ENCODE data around the gene FEV.
"Not testable (repeated sequence)": the region's sequence is repeated elsewhere in the genome, so short reads cannot be mapped to it uniquely, and the experiment has no call there.

FEV gene

DNA sequence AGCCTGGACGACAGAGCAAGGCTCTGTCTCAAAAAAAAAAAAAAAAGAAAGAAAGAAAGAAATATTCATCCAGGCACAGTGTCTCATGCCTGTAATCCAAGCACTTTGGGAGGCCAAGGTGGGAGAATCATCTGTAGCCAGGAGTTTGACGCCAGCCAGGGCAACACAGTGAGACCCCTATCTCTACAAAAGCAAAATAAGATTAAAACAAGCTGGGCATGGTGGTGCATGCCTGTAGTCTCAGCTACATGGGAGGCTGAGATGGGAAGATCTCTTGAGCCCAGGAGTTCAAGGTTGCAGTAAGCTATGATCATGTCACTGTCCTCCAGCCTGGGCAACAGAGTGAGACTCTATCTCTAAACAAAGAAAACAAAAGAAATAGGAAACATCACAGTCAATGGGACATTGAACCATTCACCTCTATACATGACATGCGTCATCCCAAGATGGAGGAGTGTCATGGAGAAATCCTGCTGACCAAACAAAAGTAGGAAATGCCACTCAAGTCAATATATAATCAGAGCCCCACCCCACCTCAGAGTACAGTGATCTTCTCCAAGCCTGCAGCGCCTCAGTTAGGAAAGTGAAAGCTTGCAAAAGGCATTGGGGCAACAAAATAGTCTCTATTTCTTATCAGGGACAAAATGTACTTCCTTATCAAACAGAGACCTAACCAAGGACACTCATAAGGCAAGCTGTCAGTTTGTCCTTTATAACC is 9.8 kb downstream of the FEV start:
- DNase-seq (ENCODE audit: low spot score): no peak

DNA sequence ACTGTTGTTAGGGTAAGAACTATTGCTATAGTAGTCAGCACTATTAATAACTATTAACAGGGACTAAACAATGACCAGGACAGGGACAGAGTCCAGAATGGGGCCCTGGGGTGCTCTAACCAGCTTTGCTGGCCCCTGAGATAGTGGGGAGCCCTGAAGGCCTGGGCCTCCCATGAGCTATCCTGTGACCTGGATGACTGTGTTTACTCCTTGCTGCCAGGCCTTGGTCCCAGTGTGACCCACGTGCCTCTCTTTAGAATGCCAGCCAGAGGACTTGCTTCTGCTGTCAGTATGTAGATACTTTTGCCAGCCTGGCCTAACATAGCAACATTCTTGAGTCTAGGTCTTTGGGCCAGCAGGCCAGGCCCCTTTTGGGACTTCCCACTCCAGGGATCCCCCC is 14.1 kb downstream of the FEV start:
- no peak for DNase-seq (ENCODE audit: low spot score)

DNA sequence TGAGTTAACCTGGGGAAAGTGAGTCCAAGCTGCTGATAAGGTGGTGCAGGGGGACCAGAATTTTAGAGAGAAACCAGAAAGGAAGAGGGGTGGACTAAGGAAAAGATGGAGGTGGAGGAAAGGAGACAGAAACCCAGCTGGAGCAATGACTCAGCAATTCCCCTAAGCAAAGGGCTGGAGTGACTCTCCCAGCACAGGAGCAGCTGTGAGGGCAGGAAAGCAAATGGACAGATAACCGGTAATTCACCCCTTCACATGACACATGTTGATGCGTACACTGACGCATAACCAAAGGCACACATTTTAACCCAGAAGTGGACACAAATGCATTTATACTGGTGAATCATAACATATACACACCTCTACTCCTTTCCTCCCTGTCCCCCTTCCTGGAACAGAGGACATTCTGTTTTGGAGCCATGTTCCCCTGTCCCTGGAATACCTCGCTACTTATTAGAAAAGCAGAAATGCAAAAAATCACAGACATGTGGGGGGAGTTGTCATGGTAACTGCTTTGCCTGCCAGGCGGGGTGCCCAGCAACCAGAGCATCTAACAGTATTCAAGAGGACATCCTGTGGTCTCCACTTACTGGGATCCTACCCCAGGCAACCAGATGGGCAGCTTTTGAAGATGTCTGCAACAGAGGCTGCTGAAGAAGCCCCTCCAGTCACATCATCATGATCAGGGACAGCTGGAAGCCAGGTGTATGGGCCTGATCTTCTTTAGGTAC is 20.8 kb downstream of the FEV start:
- DNase-seq (ENCODE audit: low spot score): peak; percentile 61

DNA sequence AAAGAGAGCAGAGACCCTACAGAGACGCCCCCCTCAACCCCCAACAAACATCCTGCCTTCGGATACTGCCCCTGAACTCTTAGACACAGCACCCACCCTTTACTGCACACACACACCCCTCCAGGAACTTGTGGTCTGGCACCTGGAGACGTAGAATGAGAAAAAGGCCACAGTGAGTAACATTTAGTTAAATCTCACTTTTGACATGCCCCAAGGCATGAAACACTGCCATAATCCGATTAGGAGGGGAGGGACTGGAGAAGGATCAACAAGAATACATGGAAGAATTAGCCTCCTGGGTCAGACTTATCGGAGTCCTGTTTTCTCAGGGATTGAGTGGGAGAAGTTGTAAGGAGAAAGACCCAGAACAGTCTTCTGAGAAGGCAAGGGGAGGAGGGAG is 21.4 kb downstream of the FEV start:
- no peak for DNase-seq (ENCODE audit: low spot score)

DNA sequence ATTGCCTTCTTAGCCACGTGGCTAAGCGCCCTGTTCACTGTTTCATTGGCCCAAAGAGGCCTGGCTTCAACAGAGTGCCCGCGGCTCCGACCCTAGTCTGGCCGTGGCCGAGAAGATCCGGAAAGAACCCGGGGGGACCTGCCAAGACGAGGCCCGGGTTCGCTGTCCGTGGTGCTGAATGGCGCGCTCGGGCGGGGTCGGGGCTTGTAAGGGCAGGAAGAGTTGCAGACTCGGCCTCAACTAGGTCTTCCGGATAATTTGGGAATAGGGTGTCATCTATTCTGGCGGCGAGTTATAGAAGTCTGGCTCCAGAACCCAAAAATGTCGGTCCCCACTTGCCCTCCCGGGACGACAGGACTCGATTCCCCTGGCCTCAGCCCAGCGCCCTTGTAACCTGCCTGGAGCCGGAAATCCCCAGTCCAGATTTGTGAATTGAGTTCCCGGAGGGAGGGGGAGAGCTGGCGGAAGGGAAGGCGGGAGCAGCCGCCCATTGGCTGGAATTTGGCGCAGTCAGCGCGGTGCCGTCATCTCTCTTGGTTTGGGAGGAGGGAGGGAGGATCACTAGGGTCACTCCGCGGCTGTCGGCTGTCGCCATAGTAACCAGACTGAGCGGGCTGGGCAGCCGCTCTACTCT is 22.0 kb downstream of the FEV start:
- DNase-seq (ENCODE audit: low spot score): peak; percentile 96

DNA sequence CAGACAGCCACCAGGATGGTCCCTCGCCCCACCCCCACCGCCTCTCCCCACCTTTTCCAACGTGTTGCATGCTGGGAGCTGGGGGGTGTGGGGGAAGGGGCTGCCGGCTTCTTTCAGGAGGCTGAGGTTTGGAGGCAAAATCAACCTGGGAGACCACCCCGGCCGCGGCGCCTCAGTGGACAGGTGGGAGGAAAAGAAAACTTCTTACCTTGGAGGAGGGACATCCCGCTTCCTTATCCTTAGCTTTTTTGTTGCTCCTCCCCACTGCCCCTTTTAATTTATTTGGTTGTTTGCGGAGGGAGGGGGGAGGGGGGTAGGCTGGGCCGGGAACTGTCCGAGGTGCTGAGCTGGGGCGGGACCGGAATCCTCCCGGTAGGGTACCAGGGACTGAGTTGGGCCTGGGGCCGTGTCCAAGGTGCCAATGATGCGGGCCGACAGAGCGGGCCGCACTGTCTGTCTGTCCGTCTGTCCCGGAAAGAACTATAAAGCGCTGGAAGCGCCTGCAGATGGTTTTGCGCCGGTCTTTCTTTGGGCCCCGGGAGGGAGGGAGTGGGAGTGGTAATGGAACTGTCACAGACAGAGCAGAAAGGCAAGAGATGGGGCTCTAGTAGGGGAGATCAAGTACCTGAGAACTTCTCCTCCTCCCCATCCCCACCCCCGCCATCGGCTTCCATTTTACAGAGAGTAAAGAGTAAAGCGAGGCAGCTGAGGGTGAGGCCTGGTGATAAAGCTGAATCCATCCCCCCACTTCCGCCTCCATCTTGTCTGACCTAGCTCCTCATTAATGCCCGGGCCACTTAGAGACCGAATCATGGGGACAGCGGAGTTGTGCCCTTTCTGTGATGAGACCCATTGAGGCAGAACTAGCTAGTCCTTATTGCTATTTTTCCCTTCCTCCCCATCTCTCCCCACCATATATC is 23.1 kb downstream of the FEV start:
- DNase-seq (ENCODE audit: low spot score): peak; percentile 70

DNA sequence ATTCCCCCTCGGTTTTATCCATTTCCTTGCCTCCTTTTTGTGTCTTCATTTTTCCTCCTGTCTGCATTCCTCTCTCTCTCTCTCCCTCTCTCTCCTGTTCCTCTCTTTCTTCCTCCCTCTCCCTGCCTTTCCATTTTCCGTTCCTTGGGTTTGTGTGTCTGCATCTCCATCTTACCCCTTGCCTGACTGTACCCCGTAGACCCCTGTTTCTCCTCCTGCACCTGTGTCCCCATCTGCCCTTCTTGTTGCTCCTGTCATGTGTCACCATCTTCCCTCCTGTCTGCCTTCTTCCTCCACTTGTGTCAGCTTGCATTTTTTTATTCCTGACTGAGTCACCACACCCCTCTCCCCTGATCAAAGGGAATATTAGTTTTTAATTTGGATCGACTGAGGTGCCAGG is 23.8 kb downstream of the FEV start:
- DNase-seq (ENCODE audit: low spot score): no peak

DNA sequence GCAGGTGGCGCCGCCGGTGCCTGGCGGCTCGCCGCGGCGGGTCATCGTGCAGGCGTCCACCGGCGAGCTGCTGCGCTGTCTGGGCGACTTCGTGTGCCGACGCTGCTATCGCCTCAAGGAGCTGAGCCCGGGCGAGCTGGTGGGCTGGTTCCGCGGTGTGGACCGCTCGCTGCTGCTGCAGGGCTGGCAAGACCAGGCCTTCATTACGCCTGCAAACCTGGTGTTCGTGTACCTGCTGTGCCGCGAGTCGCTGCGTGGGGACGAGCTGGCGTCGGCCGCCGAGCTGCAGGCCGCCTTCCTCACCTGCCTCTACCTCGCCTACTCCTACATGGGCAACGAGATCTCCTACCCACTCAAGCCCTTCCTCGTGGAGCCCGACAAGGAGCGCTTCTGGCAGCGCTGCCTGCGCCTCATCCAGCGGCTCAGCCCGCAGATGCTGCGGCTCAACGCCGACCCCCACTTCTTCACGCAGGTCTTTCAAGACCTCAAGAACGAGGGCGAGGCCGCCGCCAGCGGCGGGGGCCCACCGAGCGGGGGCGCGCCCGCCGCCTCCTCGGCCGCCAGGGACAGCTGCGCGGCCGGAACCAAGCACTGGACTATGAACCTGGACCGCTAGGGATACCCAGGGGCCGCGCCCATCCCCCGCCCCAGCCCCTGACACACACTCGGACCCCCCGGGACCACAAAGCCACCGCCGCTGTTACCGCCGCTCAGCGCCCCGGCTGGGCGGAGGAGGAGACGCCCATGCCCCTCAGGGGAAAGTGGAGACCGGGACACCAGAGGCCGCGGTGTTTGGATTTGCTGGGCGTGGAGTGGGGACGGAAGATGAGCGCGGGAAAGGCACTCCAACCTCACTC is 24.4 kb downstream of the FEV start:
- no peak for DNase-seq (ENCODE audit: low spot score)

DNA sequence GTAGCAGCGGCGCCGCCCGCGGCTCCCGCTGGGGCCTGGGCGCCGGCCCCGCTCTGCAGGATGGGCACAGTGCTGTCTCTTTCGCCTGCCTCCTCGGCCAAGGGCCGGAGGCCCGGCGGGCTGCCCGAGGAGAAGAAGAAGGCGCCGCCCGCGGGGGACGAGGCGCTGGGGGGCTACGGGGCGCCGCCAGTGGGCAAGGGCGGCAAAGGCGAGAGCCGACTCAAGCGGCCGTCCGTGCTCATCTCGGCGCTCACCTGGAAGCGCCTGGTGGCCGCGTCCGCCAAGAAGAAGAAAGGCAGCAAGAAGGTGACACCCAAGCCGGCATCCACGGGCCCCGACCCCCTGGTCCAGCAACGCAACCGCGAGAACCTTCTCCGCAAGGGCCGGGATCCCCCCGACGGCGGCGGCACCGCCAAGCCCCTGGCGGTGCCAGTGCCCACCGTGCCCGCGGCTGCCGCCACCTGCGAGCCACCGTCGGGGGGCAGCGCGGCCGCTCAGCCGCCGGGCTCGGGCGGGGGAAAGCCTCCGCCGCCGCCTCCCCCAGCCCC is 25.1 kb downstream of the FEV start:
- DNase-seq (ENCODE audit: low spot score): no peak

DNA sequence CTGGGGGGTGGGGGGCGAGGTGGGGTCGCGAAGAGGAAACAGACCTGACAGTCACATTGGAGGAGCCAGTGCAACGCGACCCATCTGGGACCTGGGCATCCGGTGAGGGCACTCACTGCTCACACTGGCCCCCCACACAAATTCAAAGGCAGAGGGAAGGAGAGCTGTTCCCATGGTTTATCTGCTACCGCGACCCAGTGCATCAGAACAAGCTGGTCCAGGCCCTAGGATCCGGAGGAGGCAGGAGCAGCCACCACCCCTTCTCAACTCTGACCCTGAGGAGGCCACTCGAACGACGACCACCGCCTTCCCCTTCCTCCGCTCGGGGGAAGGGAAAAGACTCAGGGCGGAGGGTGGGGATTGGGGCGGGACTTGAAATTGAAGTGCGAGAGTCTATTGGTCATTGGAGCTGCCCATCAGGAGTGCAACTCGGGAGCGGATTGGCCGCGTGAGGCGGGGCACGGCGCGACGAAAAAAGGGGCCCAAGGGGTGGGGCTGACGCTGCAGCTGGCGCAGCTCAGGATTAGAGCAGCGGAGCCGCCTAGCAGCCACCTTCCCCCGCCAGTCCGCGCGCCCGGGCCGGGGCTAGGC is 25.7 kb downstream of the FEV start, which contains the start of gene CDK5R2:
CDK5R2 (plus strand) TSS at position 526 of the 591 bp plus-strand sequence. CDS start 155 bp downstream, outside the sequence.
- peak; percentile 97 for DNase-seq (ENCODE audit: low spot score)

DNA sequence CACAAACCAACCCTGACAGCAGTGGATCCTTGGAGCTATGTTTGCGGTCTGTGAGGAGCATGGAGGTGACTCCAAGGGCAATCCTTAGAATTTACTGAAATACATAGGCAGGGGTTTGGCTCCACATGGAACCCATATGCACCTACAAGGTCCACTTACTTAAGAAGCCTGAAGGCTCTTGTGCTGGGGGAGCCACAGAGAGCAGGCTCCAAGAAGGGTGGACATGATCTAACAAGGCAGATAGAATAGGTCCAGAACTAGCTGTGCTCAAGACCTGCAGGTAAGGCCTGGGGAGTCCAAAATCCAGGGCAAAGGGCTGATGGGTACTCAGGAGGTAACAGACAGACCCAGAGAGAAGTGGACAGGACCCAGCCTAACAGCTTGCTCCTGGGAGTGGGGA is 26.7 kb downstream of the FEV start:
- no peak for DNase-seq (ENCODE audit: low spot score)

DNA sequence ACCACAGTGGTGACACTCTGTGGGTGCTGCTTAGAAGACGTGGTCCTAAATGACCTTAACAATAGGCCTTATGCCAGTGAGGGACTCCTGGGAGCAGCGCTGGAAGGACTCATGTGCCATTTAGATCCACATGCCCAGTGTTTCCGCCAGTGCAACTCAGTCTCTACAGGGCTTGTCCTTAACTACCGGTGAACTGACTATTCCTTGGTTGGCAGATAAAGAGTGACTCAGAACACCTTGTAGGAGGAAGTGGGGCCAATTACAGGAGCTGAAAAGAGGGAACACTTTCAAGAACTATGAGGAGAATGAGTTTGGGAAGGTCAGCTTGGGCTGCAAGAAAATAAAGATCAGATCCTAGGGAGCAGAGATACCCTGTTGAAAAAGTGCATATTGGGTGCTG is 27.3 kb downstream of the FEV start:
- DNase-seq (ENCODE audit: low spot score): no peak

DNA sequence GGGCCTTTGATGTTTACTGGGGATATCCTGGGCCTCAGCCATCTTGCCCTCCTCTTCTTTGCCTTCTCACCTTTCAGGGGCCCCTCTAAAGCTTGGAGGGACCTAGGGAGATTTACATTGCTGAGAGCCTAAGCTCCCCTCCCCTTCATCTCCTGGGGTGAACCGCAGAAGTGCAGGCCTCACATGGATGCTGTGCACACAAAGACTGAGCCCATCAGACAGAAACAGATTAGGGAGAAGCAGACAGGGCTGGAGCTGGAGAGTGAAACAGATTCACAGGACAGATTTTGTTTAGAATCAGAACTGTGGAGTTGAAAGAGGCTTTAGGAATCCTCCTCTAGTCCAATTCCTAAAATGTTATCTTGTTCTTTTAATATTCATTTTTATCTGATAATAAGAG is 28.9 kb downstream of the FEV start:
- no peak for DNase-seq (ENCODE audit: low spot score)

DNA sequence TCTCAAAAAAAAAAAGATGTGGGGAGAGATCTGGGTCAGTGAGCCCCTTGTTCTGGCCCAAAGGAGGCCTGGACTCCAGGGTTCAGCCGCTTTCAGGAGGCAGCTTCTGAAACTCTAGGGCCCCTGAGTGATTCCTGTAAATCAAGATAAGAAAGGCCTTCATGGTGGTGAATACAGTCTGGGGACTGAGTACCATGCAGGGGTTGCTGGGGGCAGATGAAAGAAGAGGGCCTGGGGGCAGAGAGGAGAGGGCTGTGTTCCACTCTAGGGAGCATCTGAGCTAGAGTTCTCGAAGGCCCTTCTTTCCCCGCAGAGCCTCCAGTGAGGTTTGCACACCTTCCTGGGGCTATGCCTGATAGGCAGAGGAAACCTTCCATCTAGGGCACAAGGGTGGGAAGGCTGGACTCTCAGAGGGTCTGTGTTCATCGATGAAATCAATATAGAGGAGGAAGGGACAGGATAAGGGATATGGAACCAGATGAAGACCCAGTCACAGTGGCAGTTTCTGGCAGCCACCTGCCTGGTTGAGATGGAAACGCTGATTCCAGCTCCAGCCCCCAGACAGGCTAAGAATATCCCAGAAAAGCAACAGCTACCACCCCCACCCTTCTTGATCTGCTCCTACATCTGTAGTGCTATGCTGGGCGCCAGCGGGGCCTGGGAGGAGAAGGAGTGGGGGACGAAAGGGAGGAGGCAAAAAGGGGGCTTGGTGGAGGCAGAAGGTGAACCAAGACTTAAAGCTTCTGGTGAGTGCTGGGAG is 30.3 kb downstream of the FEV start:
- no peak for DNase-seq (ENCODE audit: low spot score)

DNA sequence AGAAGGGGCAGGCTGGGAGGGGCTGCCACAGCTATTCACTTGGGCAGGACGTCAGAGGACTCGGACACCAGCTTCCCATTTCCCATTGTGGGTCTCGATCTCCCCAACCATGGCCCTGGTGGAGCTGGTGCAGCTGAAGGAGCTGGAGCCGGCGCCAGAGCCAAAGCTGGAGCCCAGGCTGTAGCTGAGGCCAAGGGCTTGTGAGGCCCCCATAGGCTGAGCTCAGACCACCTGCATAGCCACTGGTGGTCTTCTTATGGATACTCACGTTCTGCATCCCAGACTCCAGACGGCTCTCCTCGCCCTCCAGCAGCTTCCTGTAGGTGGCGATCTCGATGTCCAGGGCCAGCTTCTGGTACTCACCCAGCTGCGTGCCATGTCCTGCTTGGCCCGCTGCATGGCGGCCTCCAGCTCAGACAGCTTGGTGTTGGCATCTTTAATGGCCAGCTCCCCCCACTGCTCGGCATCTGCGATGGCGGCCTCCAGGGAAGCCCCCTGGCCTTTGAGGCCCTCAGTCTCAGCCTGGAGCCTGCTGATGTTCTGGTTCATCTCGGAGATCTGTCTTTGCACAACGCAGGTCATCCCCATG is 31.5 kb downstream of the FEV start:
- DNase-seq (ENCODE audit: low spot score): no peak

DNA sequence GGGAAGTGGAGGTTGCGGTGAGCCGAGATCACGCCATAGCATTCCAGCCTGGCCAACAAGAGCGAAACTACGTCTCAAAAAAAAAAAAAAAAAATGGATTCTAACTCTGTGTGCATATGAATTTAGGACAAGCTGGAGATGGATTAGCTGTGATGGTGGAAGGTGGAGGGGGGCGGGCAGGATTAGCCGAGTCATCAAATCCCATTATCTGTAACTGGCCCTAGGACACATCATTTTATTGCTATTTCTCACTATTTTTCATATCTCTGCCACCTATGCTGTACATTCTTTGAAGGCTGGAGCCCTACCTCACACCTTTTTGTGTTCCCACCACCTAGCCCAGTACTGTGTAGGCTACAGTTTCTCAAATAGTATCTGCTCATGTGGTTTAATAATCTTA is 32.8 kb downstream of the FEV start:
- DNase-seq (ENCODE audit: low spot score): no peak

DNA sequence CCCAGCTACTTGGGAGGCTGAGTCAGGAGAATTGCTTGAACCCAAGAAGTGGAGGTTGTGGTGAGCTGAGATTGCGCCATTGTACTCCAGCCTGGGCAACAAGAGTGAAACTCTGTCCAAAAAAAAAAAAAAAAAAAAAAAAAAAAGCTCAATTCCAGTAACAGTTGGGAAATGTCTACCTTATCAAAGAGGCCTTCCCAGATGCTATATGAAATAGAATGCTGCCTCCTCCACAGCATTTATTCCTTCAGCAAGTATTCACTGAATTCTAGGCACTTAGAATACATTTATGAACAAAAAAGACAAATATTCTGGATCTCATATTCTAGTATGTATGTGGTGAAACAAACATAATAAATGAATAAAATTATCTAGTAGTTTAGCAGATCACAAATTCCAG is 38.4 kb downstream of the FEV start:
- no peak for DNase-seq (ENCODE audit: low spot score)

DNA sequence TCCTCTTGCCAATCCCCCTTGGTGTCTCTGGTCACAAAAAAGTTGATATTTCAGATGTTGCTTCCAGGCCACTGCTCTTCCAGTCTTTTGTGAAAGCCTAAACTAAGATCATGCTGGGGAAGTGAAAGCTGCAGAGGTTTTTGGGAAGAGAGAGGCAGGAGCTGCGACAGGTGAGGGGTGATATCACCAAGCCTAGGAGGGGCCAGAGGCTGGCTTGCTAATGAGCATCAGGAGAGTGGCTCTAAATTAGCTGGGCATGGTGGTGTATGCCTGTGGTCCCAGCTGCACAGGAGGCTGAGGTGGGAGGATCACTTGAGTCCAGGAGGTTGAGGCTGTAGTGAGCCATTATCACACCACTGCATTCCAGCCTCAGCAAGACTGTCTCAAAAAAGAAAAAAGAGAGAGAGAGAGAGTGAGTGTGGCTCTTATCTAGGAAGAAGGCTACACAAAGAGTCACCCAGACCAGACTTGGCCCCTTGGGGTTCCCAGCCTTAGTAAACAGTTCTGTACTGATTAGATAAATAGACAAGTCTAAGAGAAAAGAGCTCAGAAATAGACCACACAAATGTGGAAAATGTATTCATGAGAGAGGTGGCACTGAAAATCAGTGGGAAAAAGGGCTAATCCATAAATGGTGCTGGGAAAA is 40.1 kb downstream of the FEV start:
- no peak for DNase-seq (ENCODE audit: low spot score)

DNA sequence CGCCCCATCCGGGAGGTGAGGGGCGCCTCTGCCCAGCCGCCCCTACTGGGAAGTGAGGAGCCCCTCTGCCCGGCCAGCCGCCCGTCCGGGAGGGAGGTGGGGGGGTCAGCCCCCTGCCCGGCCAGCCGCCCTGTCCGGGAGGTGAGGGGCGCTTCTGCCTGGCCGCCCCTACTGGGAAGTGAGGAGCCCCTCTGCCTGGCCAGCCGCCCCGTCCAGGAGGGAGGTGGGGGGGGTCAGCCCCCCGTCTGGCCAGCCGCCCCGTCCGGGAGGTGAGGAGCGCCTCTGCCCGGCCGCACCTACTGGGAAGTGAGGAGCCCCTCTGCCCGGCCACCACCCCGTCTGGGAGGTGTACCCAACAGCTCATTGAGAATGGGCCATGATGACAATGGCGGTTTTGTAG is 53.2 kb downstream of the FEV start:
- not testable (repeated sequence) for DNase-seq (ENCODE audit: low spot score)
